C4-2B (cell line): Measurements from ENCODE around the gene PHKB.

ENCODE experiments used
- H3K27ac ChIP-seq: fragments of 450-650 bp; 2 replicates; pipeline ENCODE4 v1.5.1; 2017
- CTCF ChIP-seq: fragments of 450-650 bp; conservative IDR thresholded peaks from 2 replicates; pipeline ENCODE4 v1.5.1; 2017; ENCODE audit warnings: mild to moderate bottlenecking
- ZFX ChIP-seq: fragments of 450-650 bp; IDR thresholded peaks from 2 replicates; pipeline ENCODE4 v1.6.1; 2017

PHKB gene

GRCh38 chr16:47716571-47716970, 255.4 kb downstream of the PHKB start:
- TF ChIP-seq ZFX (no peak), CTCF (no peak)
- H3K27ac ChIP-seq: no peak overlapping the region

- no peak overlapping the region for H3K27ac ChIP-seq
- TF ChIP-seq CTCF (no peak), ZFX (no peak)
Measured at GRCh38 chr16:47719713-47720112, 258.6 kb downstream of the PHKB start.

GRCh38 chr16:47721006-47721637, 260.0 kb downstream of the PHKB start:
- no peak overlapping the region for H3K27ac ChIP-seq
- TF ChIP-seq ZFX (no peak), CTCF (no peak)

GRCh38 chr16:47722046-47722445, 260.9 kb downstream of the PHKB start:
- TF ChIP-seq CTCF: no peak
- no peak for TF ChIP-seq ZFX
- no peak overlapping the region for H3K27ac ChIP-seq

- TF ChIP-seq CTCF (no peak), ZFX (no peak)
Measured at GRCh38 chr16:47724115-47724785, 263.1 kb downstream of the PHKB start.

GRCh38 chr16:47725188-47725695, 264.1 kb downstream of the PHKB start:
- H3K27ac ChIP-seq: no peak overlapping the region
- TF ChIP-seq CTCF (no peak), ZFX (no peak)

More at GRCh38 chr16:47724115-47724785, 263.1 kb downstream of the PHKB start:
- H3K27ac ChIP-seq: no peak overlapping the region

GRCh38 chr16:47726031-47726675, 265.0 kb downstream of the PHKB start:
- no peak for TF ChIP-seq CTCF
- no peak overlapping the region for H3K27ac ChIP-seq
